ENCODE data around the gene THADA.
"Not testable (repeated sequence)": the region's sequence is repeated elsewhere in the genome, so short reads cannot be mapped to it uniquely, and the experiment has no call there.

THADA gene

DNA sequence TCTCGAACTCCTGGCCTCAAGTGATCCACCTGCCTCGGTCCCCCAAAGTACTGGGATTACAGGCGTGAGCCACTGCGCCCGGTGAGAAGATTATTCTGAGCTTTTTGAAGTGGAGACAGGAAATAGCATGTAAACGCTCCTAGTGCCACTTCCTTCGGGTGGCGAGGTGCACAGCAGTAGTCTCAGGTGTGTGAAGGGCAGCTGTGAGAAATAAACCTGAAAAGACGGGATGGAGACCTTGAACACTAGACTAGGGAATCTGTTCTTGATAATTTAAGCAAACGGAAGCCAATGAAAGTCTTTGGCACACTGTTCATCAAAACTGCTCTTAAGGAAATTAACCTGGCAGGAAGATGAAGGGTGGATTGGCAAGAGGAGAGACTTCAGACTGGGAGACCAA, 40.8 kb upstream of the THADA start:
- no peak for DNase-seq (ENCODE audit: extremely low spot score)
- CTCF ChIA-PET, result no interaction called here
- no peak for TF ChIP-seq NFRKB (IDR thresholded peaks at IDR 0.05)
- TF ChIP-seq L3MBTL2 (conservative IDR thresholded peaks at IDR 0.05), result no peak
- no peak for TF ChIP-seq FOXK2 (IDR thresholded peaks at IDR 0.05)
- no peak for TF ChIP-seq SUZ12 (IDR thresholded peaks at IDR 0.05)
- TF ChIP-seq LEF1 (IDR thresholded peaks at IDR 0.05; ENCODE audit: borderline replicate concordance), result no peak
- POLR2A ChIA-PET, result interaction anchor here (0.7 to 1.8 kb wide), 7 partner anchors 15 to 161 kb away, joined by 3 to 6 read pairs (median 3); partner anchors contain the start of genes C1GALT1C1L and DYNC2LI1

DNA sequence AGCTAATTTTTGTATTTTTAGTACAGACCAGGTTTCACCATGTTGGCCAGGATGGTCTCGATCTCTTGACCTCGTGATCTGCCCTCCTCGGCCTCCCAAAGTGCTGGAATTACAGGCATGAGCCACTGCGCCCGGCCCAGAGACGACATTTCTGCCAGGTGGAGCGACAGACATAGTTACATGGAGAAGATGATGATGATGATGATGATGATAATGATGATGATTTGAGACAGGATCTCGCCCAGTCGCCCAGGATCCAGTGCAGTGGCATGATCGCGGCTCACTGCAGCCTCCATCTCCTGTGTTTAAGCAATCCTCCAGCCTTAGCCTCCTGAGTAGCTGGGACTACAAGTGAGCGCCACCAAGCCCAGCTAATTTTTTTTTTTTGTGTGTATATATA, 40.3 kb upstream of the THADA start:
- POLR2A ChIA-PET, result interaction anchor here (1.3 to 1.8 kb wide), 2 partner anchors 40 to 89 kb away, joined by 3 to 6 read pairs; partner anchors contain the start of gene C1GALT1C1L
- DNase-seq (ENCODE audit: extremely low spot score); CTCF ChIA-PET: not testable (repeated sequence)

DNA sequence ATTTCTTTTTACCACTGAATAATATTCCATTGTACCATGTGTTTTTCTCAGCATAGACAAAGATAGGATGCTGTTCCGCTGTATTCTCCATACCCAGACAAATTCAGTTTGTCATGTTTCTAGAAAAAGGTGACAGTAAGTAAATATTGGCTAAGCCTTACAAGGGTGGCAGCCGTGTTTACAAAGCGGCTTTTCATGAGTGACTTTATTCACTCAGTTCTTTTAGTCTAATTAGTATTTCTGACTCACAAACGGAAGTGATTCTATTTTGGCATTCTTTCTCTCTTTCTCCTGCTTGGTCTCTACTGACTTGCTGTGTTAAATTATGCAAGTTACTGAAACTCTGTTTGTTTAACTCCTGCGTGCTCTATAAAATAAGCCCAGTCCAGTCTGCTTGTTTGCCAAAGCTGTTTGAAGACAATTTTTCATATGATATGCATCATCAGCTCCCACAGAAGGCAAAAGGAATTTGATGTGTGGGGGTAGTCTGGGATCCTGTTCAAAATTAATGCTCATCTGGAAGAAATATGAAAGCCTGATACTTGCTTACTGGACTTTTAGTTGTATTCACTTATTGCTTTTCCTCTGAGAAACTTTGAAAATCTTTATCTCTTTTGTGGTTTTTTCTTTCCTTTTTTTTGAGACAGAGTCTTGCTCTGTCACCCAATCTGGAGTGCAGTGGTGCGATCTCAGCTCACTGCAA, 38.9 kb upstream of the THADA start:
- no peak for DNase-seq (ENCODE audit: extremely low spot score)
- CTCF ChIA-PET, result no interaction called here
- TF ChIP-seq TARDBP (IDR thresholded peaks at IDR 0.05) (no peak), FOXK2 (IDR thresholded peaks at IDR 0.05) (no peak), ZNF384 (IDR thresholded peaks at IDR 0.05) (no peak), NFRKB (IDR thresholded peaks at IDR 0.05) (no peak)
- TF ChIP-seq, protein P1, sequence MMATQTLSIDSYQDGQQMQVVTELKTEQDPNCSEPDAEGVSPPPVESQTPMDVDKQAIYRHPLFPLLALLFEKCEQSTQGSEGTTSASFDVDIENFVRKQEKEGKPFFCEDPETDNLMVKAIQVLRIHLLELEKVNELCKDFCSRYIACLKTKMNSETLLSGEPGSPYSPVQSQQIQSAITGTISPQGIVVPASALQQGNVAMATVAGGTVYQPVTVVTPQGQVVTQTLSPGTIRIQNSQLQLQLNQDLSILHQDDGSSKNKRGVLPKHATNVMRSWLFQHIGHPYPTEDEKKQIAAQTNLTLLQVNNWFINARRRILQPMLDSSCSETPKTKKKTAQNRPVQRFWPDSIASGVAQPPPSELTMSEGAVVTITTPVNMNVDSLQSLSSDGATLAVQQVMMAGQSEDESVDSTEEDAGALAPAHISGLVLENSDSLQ (IDR thresholded peaks at IDR 0.05), result no peak
- POLR2A ChIA-PET, result interaction anchor here (1.3 kb wide), 1 partner anchor 39 kb away, joined by 3 read pairs; the partner anchor contains the start of gene THADA

DNA sequence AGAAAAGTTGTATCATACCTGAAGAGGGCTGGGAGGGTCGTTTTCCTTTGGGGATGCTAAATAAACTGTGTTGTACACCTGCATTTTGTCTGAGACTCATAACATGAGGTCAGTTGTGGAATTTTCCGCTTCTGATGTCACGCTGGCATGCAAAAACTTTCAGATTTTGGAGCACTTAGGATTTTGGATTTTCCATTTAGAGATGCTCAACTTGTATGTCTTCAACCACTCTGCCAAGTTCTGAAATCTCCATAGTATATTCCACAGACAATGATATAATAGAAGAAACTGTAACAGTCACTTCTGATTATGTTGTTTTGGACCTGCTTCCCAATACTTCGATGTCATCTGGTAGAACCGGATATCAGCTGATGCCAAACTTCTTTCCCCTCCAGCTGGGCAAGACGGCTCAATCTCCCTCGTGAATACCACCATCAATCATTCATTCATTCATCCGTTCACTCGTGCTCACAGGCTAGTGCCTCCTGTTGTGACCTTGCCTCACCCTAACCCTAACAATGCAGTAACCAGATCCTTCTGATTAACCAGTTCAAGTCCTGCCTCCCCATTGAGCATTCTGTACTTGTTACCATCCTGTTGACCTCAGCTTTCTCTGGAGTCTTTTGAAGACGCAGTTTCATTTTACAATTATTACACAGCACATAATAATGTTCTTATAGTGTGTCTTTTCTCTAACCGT, 35.9 kb upstream of the THADA start:
- POLR2A ChIA-PET, result no interaction called here
- no peak for DNase-seq (ENCODE audit: extremely low spot score)
- CTCF ChIA-PET, result no interaction called here
- TF ChIP-seq FOXM1 (IDR thresholded peaks at IDR 0.05; ENCODE audit: borderline replicate concordance) (no peak), LEF1 (IDR thresholded peaks at IDR 0.05; ENCODE audit: borderline replicate concordance) (no peak), ARNT (IDR thresholded peaks at IDR 0.05) (no peak), L3MBTL2 (conservative IDR thresholded peaks at IDR 0.05) (no peak), NFRKB (IDR thresholded peaks at IDR 0.05) (no peak), BHLHE40 (IDR thresholded peaks at IDR 0.05; ENCODE audit: borderline replicate concordance) (no peak)
- TF ChIP-seq, protein P1 (IDR thresholded peaks at IDR 0.05), result no peak

DNA sequence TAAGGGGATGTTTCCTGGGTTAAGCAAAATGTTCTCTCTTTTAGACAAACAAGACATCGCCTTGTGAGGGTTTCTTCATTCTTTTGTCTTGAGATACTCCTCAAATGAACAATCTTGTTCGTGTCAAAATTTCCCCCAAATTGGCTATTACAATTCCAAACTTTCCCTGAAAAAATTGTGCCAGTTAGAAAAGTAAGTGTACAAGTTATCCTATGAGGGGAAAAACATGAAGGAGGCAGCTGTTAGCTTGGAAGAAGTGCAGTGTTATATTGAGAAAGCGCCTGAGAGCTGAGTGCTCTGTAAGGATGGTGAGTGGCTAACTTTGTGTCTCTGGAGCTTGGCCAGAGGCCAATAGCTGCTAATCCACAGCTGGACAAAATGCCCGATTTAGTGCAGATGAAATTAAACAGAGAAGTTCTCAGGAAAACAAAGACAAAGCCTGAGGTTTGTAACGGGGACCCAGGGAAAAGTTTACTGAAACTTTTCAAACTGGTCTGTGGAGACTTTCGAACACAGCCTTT, 27.2 kb upstream of the THADA start:
- ChIA-PET POLR2A (no interaction called here), CTCF (no interaction called here)
- TF ChIP-seq FOXM1 (IDR thresholded peaks at IDR 0.05; ENCODE audit: borderline replicate concordance), result no peak
- no peak for TF ChIP-seq ZNF384 (IDR thresholded peaks at IDR 0.05)
- TF ChIP-seq FOXA1 (IDR thresholded peaks at IDR 0.05), result no peak
- DNase-seq (ENCODE audit: extremely low spot score), result no peak

DNA sequence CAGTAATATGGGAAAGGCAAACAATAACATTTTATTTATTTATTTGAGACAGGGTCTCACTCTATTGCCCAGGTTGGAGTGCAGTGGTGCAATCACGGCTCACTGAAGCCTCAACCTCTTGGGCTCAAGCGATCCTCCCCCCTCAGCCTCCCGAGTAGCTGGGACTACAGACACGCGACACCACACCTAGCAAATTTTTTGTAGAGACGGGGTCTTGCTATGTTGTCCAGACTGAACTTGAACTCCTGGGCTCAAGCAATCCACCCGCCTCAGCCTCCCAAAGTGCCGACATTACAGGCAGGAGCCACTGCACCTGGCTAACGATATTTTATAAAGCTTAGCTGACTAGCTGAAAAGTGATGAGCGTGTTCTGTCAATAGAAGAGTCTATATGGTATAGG, 23.7 kb upstream of the THADA start:
- ChIA-PET CTCF (no interaction called here), POLR2A (no interaction called here)
- TF ChIP-seq FOXM1 (IDR thresholded peaks at IDR 0.05; ENCODE audit: borderline replicate concordance), result no peak
- no peak for TF ChIP-seq HDGF (IDR thresholded peaks at IDR 0.05; ENCODE audit: borderline replicate concordance)
- no peak for TF ChIP-seq L3MBTL2 (conservative IDR thresholded peaks at IDR 0.05)
- no peak for TF ChIP-seq ZNF384 (IDR thresholded peaks at IDR 0.05)
- TF ChIP-seq ELF4 (IDR thresholded peaks at IDR 0.05), result no peak
- no peak for TF ChIP-seq FOXA1 (IDR thresholded peaks at IDR 0.05)
- TF ChIP-seq TARDBP (IDR thresholded peaks at IDR 0.05), result no peak
- no peak for TF ChIP-seq FOXK2 (IDR thresholded peaks at IDR 0.05)
- no peak for TF ChIP-seq NFRKB (IDR thresholded peaks at IDR 0.05)
- no peak for TF ChIP-seq LEF1 (IDR thresholded peaks at IDR 0.05; ENCODE audit: borderline replicate concordance)
- no peak for TF ChIP-seq ARNT (IDR thresholded peaks at IDR 0.05)
- TF ChIP-seq BHLHE40 (IDR thresholded peaks at IDR 0.05; ENCODE audit: borderline replicate concordance), result no peak
- no peak for TF ChIP-seq CTBP1 (IDR thresholded peaks at IDR 0.05; ENCODE audit: borderline replicate concordance)
- TF ChIP-seq, protein P1 (IDR thresholded peaks at IDR 0.05), result no peak
- no peak for TF ChIP-seq SP1 (IDR thresholded peaks at IDR 0.05)
- no peak for TF ChIP-seq SUZ12 (IDR thresholded peaks at IDR 0.05)
- no peak for DNase-seq (ENCODE audit: extremely low spot score)
